HG03457 (cell line): Measurements from ENCODE around the gene PLEKHA8.
A peak's percentile ranks its signal among the peaks of the same experiment; 100 is the strongest.

Source experiments
- ATAC-seq: cut with Tn5 transposase; IDR thresholded peaks from one replicate; pipeline ENCODE4 v1.9.1; 2021; ENCODE audit warnings: moderate number of reproducible peaks; ENCODE audit not compliant: unreplicated experiment

The PLEKHA8 gene, protein sequence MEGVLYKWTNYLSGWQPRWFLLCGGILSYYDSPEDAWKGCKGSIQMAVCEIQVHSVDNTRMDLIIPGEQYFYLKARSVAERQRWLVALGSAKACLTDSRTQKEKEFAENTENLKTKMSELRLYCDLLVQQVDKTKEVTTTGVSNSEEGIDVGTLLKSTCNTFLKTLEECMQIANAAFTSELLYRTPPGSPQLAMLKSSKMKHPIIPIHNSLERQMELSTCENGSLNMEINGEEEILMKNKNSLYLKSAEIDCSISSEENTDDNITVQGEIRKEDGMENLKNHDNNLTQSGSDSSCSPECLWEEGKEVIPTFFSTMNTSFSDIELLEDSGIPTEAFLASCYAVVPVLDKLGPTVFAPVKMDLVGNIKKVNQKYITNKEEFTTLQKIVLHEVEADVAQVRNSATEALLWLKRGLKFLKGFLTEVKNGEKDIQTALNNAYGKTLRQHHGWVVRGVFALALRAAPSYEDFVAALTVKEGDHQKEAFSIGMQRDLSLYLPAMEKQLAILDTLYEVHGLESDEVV

DNA sequence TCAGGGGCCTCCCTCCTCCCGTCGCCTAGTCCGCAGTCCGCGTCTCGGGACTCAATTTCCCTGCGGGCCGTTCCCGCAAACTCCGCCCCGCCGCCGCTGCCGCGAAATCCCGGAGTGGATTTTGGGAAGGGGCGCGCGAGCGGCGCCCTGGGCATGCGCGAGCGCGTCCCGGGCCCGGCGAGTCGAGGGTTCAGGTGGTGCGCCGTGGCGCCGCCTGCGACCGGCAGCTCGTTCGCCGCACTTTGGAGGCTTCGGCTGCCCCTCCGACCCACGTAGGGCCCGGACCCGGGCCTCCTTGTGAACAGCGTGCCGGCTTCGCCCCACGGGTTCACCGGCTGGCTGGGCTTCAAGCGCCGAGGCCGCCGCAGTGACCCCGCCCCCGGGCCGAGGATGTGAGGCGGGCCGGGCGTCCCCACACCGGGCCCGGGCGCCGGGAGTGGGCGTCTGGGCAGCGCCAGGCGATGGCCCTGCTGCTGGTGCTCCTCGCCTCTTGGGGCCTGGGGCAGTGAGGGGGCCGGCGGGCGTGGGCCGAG lies at the start of gene PLEKHA8:
PLEKHA8 (plus strand) TSS at position 197 of the 533 bp plus-strand sequence. CDS start 351 bp downstream, outside the sequence.
- peak; percentile 42 for ATAC-seq

DNA sequence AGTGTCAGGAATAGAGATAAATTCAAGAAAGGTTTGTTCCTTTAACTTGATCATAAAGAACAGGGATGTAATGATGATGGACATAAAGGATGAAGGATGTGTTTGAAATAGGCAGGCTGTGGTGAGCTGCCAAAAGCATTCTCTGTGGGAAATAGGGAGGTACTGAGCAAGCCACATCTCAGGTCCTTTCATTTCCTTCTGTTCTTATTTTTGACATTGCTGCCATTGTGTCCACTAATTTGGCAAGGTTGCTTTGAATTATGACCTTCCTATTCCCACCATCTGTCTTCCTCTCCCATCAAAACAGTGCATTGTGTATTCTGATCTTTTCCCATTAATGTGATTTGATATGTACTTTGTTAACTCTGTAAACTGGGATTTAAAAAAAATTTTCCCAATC lies 48.1 kb upstream of the PLEKHA8 start:
- ATAC-seq, result no peak

GRCh38 chr7:29987083-29987482 lies 41.1 kb upstream of the PLEKHA8 start:
- ATAC-seq, result no peak

DNA sequence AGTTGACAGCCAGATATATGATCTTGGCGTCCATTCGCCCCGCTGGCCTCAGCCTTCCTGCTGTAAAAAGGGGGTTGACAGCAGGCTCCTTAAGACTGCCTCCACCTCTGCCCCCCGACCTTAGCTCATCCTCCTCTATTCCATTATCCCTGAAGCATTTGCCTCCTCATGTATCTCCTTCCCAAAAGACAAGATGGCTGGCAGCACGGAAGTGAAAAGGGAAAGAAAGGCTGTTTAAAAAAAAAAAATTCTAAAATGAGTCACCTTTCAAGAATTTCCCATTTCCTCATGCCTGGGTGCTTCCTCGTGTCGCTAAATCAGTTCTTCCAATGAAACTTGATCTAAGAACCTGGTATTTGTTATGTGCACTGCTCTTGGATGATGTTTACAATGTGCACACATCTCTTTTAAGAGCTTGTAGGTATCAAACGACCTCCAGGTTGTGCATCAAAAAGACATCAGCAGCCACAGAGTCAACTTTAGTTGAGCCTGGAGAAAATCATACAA lies 40.3 kb upstream of the PLEKHA8 start:
- ATAC-seq, result no peak

- peak; percentile 22 for ATAC-seq
Measured at GRCh38 chr7:29988424-29989256, 39.6 kb upstream of the PLEKHA8 start.

DNA sequence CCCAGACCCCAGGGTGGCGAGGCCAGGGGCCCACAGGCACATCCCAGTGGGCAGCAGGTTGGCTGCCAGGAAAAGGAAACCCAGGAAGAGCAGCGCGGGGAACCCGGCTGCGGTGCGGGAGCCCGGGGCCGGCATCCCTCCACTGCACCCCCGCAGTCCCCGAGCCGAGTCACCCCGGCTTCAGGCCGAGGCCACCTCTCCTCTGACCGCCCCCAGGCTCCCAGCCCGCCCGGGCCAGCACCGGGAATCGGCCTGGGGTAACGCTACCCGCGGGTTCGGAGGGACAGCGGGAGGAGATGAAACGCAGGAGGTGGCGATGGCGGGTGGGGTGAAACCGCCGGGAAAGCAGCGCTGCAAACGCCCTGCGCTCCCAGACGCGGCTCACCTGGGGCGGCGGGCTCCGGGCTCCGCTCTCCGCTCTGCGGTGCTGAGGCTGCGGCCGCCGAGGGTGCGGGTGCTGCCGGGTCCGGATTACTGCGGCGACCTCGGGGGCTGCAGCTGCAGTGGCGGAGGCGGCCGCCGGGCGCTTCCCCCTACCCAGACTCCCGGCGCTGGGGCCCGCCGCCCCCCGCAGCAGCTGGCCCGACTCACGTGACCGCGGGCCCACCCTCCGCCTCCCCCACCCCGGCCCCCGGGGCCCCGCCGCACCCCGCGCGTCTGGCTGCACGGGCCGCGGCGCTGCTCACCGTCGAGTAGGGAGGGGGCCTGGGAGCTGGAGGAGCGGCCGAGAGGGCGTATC lies 38.8 kb upstream of the PLEKHA8 start, which contains the start of gene SCRN1:
SCRN1 (minus strand) TSS at position 545 of the 739 bp plus-strand sequence. CDS start 20,734 bp downstream, outside the sequence.
- peak; percentile 32 for ATAC-seq

- no peak for ATAC-seq
Measured at GRCh38 chr7:29990931-29991330, 37.3 kb upstream of the PLEKHA8 start.

DNA sequence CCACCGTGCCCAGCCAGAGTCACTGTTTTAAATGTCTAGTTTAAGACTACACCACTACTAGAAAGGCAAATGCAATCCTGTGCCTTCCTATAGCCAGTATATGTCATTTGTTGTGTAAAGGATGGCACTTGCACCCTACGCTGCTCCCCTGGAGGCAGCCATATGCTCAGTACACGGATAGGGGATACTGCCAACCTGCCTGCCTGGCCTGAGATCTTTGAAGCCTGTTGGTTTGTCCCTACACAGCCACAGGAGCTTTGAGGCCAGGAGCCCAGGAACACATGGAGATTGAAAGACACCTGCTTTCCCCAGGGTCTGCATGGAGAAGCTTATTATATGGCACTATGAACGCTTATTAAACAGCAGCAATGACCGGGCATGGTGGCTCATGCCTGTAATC lies 36.3 kb upstream of the PLEKHA8 start:
- ATAC-seq, result no peak

DNA sequence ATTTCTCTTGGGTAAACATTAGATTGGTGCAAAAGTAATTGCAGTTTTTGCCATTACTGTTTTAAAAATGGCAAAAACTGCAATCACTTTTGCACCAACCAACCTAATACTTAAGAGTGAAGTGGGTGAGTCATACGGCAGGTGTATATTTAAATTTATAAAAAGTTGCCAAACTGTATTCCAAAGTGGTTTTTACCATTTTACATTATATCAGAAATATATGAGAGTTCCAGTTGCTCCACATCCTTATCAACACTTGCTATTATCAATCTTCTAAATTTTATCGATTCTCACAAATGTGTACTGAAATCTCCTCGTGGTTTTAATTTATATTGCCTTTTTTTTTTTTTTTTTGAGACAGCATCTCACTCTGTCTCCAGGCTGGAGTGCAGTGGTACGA lies 35.1 kb upstream of the PLEKHA8 start:
- no peak for ATAC-seq

DNA sequence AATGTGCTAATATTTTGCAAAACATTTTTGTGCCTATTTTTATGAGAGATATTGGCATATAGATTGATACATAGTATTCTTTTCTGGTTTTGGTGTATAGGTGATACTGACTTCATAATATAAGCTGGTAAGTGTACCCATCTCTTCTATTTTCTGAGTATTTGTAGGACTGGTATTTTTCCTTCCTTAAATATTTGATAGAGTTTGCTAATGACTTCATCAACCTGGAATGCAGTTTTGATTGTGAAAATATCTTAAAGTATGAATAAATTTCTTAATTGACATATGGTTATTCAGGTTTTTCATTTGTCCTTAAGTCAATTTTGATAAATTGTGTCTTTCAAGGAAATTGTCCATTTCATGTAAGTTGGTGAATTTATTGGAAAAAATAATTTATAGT lies 32.6 kb upstream of the PLEKHA8 start:
- ATAC-seq, result no peak

- no peak for ATAC-seq
Measured at GRCh38 chr7:29996321-29996720, 31.9 kb upstream of the PLEKHA8 start.

DNA sequence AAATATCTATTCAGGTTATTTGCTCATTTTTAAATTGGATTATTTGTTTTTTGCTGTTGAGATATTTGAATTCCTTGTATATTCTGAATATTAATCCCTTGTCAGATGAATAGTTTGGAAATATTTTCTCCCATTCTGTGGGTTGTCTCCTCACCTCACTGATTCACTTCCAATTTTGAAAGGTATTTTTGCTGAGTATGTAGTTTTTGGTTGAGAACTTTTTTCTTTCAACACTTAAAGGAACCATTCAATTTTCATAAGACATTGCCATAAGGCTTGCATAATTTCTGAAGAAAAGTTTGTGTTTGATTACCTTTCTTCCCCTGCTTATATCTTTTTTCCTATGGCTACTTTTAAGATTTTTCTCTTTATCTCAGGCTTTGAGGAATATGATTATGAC lies 29.7 kb upstream of the PLEKHA8 start:
- no peak for ATAC-seq

- ATAC-seq, result no peak
Measured at GRCh38 chr7:30001998-30002397, 26.2 kb upstream of the PLEKHA8 start.

- ATAC-seq, result no peak
Measured at GRCh38 chr7:30003098-30003497, 25.1 kb upstream of the PLEKHA8 start.

GRCh38 chr7:30005464-30005863 lies 22.7 kb upstream of the PLEKHA8 start:
- no peak for ATAC-seq

- ATAC-seq, result no peak
Measured at GRCh38 chr7:30010021-30010420, 18.2 kb upstream of the PLEKHA8 start.

DNA sequence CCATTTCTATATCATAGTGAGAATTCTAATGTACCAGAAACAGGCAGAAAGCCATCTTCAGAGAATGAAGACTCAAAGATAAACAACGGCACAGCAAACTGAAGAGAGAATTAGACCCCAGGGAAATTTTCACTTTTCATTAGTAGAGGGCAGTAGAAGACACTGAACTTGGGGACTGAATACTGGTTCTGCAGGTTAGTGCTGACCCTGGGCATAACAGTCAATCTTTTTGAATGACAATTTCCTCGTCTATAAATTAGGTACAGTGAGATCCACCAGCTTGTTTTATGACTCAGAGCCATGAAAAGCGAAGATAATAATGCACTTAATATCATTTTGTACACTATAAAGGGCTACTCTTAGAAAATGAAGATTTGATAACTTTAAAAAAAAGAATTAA lies 15.5 kb upstream of the PLEKHA8 start:
- no peak for ATAC-seq

GRCh38 chr7:30018451-30018850 lies 9.8 kb upstream of the PLEKHA8 start:
- no peak for ATAC-seq

DNA sequence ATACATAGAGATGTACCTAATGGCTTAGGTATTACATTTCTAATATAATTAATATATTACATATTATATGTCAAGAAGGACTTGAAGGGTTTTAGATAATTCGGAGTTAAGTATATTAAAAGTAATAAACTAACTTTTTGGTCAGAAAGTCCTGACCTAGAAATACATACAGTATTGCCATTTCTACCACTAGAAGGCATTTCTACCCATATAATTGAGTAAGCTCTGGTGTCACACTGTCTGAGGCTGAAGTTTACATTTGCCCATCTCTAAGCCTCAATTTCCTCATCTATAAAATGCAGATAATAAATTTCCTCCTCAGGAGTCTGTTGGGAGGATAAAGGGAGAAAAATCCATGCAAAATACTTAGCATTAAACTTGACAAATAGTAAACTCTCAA lies 8.8 kb upstream of the PLEKHA8 start:
- ATAC-seq, result no peak

GRCh38 chr7:30019960-30020359 lies 8.3 kb upstream of the PLEKHA8 start:
- no peak for ATAC-seq

DNA sequence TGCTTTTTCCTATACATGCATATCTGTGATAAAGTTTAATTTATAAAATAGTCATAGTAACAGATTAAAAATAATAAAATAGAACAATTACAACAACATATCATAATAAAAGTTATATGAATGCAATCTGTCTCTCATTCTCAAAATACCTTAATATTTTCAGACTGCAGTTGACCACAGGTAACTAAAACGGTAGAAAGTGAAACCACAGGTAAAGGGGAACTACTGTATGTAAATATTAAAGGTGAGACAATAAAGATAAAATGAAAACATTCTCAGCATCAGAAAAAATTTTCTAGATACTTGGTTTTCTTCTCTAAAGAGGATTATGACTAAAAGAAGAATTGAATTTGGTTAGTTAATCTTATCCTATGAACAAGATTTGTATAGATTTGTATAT lies 7.7 kb upstream of the PLEKHA8 start:
- ATAC-seq, result no peak
